ENCODE measurements around the gene RBPJL. TPM values are rescaled to one million over a fixed set of nuclear protein-coding genes. Genes with fewer than 3 reads are reported as not detected.

RBPJL gene
- total and polyA plus RNA-seq, 2 of the 13 experiments (the other 11 are each of a cell fraction or from before 2014, with no cell fraction given), result not detected

DNA sequence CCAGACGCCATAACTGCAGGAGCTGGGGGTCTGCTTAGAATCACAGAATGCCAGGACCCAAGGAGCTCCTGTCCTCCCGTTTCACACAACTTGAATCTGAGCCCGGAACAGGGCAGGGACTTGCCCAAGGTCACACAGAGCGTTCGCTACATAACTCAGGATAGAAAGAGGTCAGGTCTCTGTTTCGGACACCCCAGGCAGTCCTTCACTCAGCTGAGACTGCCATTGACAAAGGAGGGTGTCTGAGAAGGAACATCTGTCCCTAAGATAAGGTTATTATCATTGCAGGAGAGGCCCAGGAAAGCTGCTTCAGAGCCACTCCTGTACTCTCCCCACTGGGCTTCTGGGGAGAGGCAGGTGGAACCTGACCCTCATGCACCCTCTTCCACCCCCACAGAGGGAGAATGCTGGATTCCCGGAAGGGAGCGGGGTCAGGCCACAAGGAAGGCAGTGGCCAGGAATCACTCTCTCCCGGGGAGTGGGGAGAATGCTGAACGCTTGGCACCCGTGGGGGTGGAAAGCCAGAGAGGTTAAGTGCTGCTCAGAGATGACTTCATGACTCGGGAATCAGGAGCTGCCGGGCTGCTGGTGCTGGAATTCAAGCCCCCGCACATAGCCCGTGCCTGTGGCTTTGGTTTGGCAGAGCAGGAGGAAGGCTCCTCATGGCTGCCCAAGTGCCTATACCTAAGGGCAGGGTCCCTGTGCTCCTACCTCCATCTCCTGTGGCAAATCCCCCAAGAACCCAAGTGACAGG lies 30.9 kb downstream of the RBPJL start (continued):
- TF ChIP-seq ZNF331 (CRISPR knock-in tag; IDR thresholded peaks at IDR 0.05), result no peak
- TF ChIP-seq NFE2 (CRISPR knock-in tag; IDR thresholded peaks at IDR 0.05), result no peak
- no peak for TF ChIP-seq DR1 (CRISPR knock-in tag; IDR thresholded peaks at IDR 0.05)
- no peak for TF ChIP-seq SYNCRIP (IDR thresholded peaks at IDR 0.05; ENCODE audit: insufficient read depth, low read depth, low read length)
- TF ChIP-seq, protein P1, sequence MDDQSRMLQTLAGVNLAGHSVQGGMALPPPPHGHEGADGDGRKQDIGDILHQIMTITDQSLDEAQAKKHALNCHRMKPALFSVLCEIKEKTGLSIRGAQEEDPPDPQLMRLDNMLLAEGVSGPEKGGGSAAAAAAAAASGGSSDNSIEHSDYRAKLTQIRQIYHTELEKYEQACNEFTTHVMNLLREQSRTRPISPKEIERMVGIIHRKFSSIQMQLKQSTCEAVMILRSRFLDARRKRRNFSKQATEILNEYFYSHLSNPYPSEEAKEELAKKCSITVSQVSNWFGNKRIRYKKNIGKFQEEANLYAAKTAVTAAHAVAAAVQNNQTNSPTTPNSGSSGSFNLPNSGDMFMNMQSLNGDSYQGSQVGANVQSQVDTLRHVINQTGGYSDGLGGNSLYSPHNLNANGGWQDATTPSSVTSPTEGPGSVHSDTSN (CRISPR knock-in tag; IDR thresholded peaks at IDR 0.05; ENCODE audit: borderline replicate concordance), result no peak
- no peak for TF ChIP-seq GTF2F1 (IDR thresholded peaks at IDR 0.05; ENCODE audit: low read length)
- no peak for TF ChIP-seq SMARCE1 (IDR thresholded peaks at IDR 0.05; ENCODE audit: borderline replicate concordance)
- TF ChIP-seq ZNF326 (CRISPR knock-in tag; IDR thresholded peaks at IDR 0.05; ENCODE audit: borderline replicate concordance), result no peak
- TF ChIP-seq ISX (CRISPR knock-in tag; conservative IDR thresholded peaks at IDR 0.05), result no peak
- TF ChIP-seq ZNF30 (CRISPR knock-in tag; IDR thresholded peaks at IDR 0.05), result no peak
- TF ChIP-seq, protein P2, sequence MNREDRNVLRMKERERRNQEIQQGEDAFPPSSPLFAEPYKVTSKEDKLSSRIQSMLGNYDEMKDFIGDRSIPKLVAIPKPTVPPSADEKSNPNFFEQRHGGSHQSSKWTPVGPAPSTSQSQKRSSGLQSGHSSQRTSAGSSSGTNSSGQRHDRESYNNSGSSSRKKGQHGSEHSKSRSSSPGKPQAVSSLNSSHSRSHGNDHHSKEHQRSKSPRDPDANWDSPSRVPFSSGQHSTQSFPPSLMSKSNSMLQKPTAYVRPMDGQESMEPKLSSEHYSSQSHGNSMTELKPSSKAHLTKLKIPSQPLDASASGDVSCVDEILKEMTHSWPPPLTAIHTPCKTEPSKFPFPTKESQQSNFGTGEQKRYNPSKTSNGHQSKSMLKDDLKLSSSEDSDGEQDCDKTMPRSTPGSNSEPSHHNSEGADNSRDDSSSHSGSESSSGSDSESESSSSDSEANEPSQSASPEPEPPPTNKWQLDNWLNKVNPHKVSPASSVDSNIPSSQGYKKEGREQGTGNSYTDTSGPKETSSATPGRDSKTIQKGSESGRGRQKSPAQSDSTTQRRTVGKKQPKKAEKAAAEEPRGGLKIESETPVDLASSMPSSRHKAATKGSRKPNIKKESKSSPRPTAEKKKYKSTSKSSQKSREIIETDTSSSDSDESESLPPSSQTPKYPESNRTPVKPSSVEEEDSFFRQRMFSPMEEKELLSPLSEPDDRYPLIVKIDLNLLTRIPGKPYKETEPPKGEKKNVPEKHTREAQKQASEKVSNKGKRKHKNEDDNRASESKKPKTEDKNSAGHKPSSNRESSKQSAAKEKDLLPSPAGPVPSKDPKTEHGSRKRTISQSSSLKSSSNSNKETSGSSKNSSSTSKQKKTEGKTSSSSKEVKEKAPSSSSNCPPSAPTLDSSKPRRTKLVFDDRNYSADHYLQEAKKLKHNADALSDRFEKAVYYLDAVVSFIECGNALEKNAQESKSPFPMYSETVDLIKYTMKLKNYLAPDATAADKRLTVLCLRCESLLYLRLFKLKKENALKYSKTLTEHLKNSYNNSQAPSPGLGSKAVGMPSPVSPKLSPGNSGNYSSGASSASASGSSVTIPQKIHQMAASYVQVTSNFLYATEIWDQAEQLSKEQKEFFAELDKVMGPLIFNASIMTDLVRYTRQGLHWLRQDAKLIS (CRISPR knock-in tag; IDR thresholded peaks at IDR 0.05), result 0 out of 2 replicates have a peak, but pooled peaks have one; percentile 19
- TF ChIP-seq, protein P3, sequence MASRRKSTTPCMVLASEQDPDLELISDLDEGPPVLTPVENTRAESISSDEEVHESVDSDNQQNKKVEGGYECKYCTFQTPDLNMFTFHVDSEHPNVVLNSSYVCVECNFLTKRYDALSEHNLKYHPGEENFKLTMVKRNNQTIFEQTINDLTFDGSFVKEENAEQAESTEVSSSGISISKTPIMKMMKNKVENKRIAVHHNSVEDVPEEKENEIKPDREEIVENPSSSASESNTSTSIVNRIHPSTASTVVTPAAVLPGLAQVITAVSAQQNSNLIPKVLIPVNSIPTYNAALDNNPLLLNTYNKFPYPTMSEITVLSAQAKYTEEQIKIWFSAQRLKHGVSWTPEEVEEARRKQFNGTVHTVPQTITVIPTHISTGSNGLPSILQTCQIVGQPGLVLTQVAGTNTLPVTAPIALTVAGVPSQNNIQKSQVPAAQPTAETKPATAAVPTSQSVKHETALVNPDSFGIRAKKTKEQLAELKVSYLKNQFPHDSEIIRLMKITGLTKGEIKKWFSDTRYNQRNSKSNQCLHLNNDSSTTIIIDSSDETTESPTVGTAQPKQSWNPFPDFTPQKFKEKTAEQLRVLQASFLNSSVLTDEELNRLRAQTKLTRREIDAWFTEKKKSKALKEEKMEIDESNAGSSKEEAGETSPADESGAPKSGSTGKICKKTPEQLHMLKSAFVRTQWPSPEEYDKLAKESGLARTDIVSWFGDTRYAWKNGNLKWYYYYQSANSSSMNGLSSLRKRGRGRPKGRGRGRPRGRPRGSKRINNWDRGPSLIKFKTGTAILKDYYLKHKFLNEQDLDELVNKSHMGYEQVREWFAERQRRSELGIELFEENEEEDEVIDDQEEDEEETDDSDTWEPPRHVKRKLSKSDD (CRISPR knock-in tag; IDR thresholded peaks at IDR 0.05; ENCODE audit: low read depth), result no peak
- TF ChIP-seq RFXANK (CRISPR knock-in tag; IDR thresholded peaks at IDR 0.05), result no peak
- TF ChIP-seq, protein P4, sequence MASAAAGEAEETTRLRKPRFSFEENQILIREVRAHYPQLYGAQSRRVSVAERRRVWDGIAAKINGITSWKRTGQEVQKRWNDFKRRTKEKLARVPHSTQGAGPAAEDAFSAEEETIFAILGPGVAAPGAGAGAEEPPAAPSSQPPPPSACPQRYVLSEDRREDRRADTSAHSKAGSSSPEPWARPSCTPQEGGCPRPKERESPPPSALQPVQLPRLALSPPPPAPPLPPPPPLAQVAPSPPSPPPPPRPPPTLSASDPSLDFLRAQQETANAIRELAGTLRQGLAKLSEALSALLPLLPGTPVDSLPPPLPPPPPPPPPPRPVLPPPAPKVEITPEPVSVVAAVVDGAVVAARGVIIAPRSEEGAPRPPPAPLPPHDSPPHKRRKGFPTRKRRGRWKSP (CRISPR knock-in tag; IDR thresholded peaks at IDR 0.05), result peak; percentile 77; the same call in 1 of the 2 replicates
- no peak for TF ChIP-seq ZNF550 (CRISPR knock-in tag; IDR thresholded peaks at IDR 0.05; ENCODE audit: borderline replicate concordance)
- TF ChIP-seq HHEX (CRISPR knock-in tag; IDR thresholded peaks at IDR 0.05), result no peak
- no peak for TF ChIP-seq TCF7 (IDR thresholded peaks at IDR 0.05; ENCODE audit: low read depth)
- TF ChIP-seq ZNF24 (IDR thresholded peaks at IDR 0.05), result no peak
- TF ChIP-seq ZNF564 (CRISPR knock-in tag; IDR thresholded peaks at IDR 0.05), result no peak
- TF ChIP-seq, protein P5, sequence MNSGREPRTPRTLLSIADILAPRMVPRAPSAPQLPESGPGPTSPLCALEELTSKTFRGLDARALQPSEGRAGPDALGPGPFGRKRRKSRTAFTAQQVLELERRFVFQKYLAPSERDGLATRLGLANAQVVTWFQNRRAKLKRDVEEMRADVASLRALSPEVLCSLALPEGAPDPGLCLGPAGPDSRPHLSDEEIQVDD (CRISPR knock-in tag; IDR thresholded peaks at IDR 0.05; ENCODE audit: borderline replicate concordance), result no peak
- TF ChIP-seq, protein P6, sequence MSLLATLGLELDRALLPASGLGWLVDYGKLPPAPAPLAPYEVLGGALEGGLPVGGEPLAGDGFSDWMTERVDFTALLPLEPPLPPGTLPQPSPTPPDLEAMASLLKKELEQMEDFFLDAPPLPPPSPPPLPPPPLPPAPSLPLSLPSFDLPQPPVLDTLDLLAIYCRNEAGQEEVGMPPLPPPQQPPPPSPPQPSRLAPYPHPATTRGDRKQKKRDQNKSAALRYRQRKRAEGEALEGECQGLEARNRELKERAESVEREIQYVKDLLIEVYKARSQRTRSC (CRISPR knock-in tag; IDR thresholded peaks at IDR 0.05; ENCODE audit: low read depth), result no peak

Data from HepG2 (cell line).